ENCODE data around the gene PHKG2.

The PHKG2 gene

DNA sequence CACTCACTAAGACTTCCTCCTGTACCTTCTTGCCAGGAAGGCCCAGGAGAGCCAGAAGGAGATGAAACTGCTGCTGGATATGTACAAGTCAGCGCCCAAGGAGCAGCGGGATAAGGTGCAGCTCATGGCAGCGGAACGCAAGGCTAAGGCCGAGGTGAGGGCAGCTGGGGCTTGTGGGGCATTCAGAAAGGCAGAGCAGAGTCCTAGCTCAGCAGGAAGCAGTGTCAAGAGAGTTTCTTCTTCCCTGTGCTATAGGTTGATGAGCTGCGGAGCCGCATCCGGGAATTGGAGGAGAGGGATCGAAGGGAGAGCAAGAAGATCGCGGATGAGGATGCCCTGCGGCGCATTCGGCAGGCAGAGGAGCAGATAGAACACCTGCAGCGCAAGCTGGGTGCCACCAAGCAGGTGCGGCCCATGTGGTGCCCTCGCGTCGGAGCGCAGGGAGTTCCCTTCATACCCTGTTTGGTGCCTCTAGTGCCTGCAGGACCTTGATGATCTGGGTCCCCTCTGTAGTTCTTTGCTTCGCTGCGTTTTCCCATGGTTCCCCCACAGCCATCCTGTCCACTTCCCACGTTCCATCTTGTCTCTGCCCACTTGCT lies 20.5 kb downstream of the PHKG2 start:
- Histone ChIP-seq H3K36me3 (replicated peaks; ENCODE audit: insufficient read depth, low read length) (peaks cover 9% of the 10 kb centered on the region), H3K4me1 (ENCODE audit: low read length) (no peaks in the 10 kb centered on the region), H3K4me3 (ENCODE audit: low read length) (no peak overlapping the region), H4K20me1 (ENCODE audit: insufficient read depth, low read length) (no peaks in the 10 kb centered on the region), H3K9me2 (replicated peaks; ENCODE audit: insufficient read depth, low read length) (no peaks in the 10 kb centered on the region), H3K27ac (ENCODE audit: low read length) (no peak overlapping the region), H3K9me3 (replicated peaks; ENCODE audit: insufficient read depth, low read length) (no peaks in the 10 kb centered on the region), H3K27me3 (replicated peaks; ENCODE audit: insufficient read depth, low read length) (no peaks in the 10 kb centered on the region), H3K4me2 (ENCODE audit: low read depth, low read length) (no peak overlapping the region), H3K79me2 (ENCODE audit: low read length) (peaks cover 9% of the 10 kb centered on the region), H3K9ac (ENCODE audit: low read length) (no peak overlapping the region), H2AFZ (ENCODE audit: low read length) (no peak overlapping the region), H3F3A (ENCODE audit: insufficient read depth, low read length) (no peaks in the 10 kb centered on the region)
- DNase-seq, result no peak
- TF ChIP-seq EZH2 (optimal IDR thresholded peaks at IDR 0.05; ENCODE audit: low read depth, low read length) (no peak), EZH2phosphoT487 (IDR thresholded peaks at IDR 0.05; ENCODE audit: low read length) (no peak)
- TF ChIP-seq, protein P1, sequence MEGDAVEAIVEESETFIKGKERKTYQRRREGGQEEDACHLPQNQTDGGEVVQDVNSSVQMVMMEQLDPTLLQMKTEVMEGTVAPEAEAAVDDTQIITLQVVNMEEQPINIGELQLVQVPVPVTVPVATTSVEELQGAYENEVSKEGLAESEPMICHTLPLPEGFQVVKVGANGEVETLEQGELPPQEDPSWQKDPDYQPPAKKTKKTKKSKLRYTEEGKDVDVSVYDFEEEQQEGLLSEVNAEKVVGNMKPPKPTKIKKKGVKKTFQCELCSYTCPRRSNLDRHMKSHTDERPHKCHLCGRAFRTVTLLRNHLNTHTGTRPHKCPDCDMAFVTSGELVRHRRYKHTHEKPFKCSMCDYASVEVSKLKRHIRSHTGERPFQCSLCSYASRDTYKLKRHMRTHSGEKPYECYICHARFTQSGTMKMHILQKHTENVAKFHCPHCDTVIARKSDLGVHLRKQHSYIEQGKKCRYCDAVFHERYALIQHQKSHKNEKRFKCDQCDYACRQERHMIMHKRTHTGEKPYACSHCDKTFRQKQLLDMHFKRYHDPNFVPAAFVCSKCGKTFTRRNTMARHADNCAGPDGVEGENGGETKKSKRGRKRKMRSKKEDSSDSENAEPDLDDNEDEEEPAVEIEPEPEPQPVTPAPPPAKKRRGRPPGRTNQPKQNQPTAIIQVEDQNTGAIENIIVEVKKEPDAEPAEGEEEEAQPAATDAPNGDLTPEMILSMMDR (IDR thresholded peaks at IDR 0.05; ENCODE audit: low read length), result no peak

DNA sequence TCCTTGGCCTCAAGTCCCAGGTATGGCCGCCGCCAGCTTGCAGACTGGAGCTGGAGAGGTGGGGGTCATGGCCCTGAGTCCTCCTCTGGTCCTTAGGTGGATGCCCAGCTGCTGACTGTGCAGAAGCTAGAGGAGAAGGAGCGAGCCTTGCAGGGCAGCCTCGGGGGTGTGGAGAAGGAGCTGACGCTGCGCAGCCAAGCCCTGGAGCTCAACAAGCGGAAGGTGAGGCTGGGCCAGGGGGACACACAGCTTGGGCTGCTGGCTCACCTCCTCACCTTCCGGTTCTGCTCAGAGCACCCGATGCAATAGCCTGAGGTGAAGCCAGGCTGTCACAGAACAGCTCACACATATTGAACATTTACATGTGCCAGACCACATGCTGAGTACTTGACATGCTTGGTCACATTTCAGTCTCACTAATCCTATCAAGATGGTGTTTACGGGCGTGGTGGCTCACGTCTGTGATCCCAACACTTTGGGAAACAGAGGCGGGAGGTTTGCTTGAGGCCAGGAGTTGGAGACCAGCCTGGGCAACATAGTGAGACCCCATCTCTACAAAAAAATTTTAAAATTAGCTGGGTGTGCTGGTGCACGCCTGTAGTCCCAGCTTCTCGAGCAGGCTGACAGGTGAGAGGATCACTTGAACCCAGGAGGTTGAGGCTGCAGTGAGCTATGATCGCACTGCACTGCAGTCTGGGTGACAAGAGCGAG lies 21.3 kb downstream of the PHKG2 start:
- Histone ChIP-seq H3K4me2 (ENCODE audit: low read depth, low read length) (no peak overlapping the region), H3K27ac (ENCODE audit: low read length) (no peak overlapping the region), H3K9me2 (replicated peaks; ENCODE audit: insufficient read depth, low read length) (no peaks in the 10 kb centered on the region), H3F3A (ENCODE audit: insufficient read depth, low read length) (no peaks in the 10 kb centered on the region), H3K36me3 (replicated peaks; ENCODE audit: insufficient read depth, low read length) (peaks cover 5% of the 10 kb centered on the region; the same call in 1 of the 2 replicates), H3K9ac (ENCODE audit: low read length) (no peak overlapping the region), H3K4me1 (ENCODE audit: low read length) (no peaks in the 10 kb centered on the region), H4K20me1 (ENCODE audit: insufficient read depth, low read length) (no peaks in the 10 kb centered on the region), H2AFZ (ENCODE audit: low read length) (no peak overlapping the region), H3K9me3 (replicated peaks; ENCODE audit: insufficient read depth, low read length) (no peaks in the 10 kb centered on the region), H3K4me3 (ENCODE audit: low read length) (no peak overlapping the region), H3K27me3 (replicated peaks; ENCODE audit: insufficient read depth, low read length) (no peaks in the 10 kb centered on the region), H3K79me2 (ENCODE audit: low read length) (peaks cover under 1% of the 10 kb centered on the region)
- no peak for TF ChIP-seq EZH2 (optimal IDR thresholded peaks at IDR 0.05; ENCODE audit: low read depth, low read length)
- TF ChIP-seq, protein P1 (IDR thresholded peaks at IDR 0.05; ENCODE audit: low read length), result no peak
- TF ChIP-seq EZH2phosphoT487 (IDR thresholded peaks at IDR 0.05; ENCODE audit: low read length), result no peak
- no peak for DNase-seq

DNA sequence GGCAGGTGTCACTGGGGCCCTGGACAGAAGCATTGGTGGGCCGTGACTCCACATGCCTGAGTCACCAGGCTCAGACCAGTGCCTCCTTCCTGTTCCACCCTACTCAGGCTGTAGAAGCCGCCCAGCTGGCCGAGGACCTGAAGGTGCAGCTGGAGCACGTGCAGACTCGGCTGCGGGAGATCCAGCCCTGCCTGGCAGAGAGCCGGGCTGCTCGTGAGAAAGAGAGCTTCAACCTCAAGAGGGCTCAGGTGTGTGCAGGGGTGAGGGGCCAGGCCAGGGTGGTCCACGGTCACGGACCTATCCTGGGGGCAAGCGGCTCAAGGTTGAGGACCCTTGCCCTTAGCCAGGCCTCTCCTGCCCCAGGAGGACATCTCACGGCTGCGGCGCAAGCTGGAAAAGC lies 23.5 kb downstream of the PHKG2 start:
- Histone ChIP-seq H3K9ac (ENCODE audit: low read length) (no peak overlapping the region), H3K4me2 (ENCODE audit: low read depth, low read length) (no peak overlapping the region), H3K36me3 (replicated peaks; ENCODE audit: insufficient read depth, low read length) (peaks cover 5% of the 10 kb centered on the region; the same call in 1 of the 2 replicates)

More for the DNA sequence above, 23.5 kb downstream of the PHKG2 start:
- Histone ChIP-seq H3K27me3 (replicated peaks; ENCODE audit: insufficient read depth, low read length) (no peaks in the 10 kb centered on the region), H3F3A (ENCODE audit: insufficient read depth, low read length) (no peaks in the 10 kb centered on the region), H3K4me3 (ENCODE audit: low read length) (no peak overlapping the region), H3K9me3 (replicated peaks; ENCODE audit: insufficient read depth, low read length) (no peaks in the 10 kb centered on the region), H3K4me1 (ENCODE audit: low read length) (no peaks in the 10 kb centered on the region), H3K9me2 (replicated peaks; ENCODE audit: insufficient read depth, low read length) (no peaks in the 10 kb centered on the region), H3K79me2 (ENCODE audit: low read length) (no peaks in the 10 kb centered on the region), H4K20me1 (ENCODE audit: insufficient read depth, low read length) (no peaks in the 10 kb centered on the region), H3K27ac (ENCODE audit: low read length) (no peak overlapping the region), H2AFZ (ENCODE audit: low read length) (no peak overlapping the region)
- no peak for DNase-seq
- TF ChIP-seq, protein P1 (IDR thresholded peaks at IDR 0.05; ENCODE audit: low read length), result no peak
- TF ChIP-seq EZH2 (optimal IDR thresholded peaks at IDR 0.05; ENCODE audit: low read depth, low read length) (no peak), EZH2phosphoT487 (IDR thresholded peaks at IDR 0.05; ENCODE audit: low read length) (no peak)
